VCaP (cell line): ENCODE measurements around the gene PRDM16.

ENCODE experiments used
- H3K27ac ChIP-seq: fragments of 450-650 bp; 2 replicates; pipeline ENCODE4 v1.5.1; 2017
- CTCF ChIP-seq: fragments of 450-650 bp; conservative IDR thresholded peaks from 2 replicates; pipeline ENCODE4 v1.5.1; 2017; ENCODE audit warnings: mild to moderate bottlenecking, moderate library complexity

The PRDM16 gene

DNA sequence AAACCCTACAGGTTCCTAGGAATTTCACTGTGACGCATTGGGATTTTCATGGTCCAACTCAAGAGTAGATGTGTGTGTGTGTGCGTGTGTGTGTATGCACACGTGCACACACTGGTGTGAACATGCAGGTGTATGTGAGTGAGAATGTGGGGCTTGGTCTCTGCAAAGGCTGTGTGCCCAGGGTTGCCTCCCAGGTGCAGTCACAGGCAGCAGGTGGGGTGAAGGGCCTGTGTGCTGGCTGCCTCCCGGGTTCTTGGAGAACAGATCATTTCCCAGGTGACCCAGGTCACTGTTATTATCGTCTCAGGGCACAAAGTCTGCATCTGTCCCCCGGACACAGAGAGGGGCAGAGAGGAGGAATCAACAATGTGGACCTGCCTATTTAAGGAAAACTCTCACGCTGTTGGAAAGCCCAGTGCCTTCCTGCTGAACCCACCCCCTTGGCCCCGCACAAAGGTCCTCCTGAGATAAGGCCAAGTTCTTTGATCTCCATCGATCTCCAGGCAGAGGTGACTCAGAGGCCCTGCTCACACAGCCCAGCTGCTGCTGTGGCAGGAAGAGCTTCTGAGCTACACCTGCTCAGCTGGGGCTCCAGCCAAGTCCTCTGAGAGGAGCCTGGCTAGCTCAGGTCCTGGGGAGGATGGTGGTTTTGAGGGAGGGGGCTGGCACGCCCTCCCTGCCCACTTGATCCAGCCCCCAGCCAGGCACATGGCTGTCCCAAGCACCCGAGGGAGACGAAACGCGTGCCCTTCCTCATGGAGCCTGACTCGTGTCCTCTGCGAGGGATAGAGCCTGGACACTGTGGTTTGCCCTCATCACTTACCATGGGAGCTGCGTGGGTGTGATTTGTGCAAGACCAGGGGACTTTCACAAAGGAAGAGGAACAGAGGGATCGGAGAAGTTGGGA, 251.5 kb downstream of the PRDM16 start:
- peak; percentile 30 for TF ChIP-seq CTCF
- no peak overlapping the region for H3K27ac ChIP-seq

DNA sequence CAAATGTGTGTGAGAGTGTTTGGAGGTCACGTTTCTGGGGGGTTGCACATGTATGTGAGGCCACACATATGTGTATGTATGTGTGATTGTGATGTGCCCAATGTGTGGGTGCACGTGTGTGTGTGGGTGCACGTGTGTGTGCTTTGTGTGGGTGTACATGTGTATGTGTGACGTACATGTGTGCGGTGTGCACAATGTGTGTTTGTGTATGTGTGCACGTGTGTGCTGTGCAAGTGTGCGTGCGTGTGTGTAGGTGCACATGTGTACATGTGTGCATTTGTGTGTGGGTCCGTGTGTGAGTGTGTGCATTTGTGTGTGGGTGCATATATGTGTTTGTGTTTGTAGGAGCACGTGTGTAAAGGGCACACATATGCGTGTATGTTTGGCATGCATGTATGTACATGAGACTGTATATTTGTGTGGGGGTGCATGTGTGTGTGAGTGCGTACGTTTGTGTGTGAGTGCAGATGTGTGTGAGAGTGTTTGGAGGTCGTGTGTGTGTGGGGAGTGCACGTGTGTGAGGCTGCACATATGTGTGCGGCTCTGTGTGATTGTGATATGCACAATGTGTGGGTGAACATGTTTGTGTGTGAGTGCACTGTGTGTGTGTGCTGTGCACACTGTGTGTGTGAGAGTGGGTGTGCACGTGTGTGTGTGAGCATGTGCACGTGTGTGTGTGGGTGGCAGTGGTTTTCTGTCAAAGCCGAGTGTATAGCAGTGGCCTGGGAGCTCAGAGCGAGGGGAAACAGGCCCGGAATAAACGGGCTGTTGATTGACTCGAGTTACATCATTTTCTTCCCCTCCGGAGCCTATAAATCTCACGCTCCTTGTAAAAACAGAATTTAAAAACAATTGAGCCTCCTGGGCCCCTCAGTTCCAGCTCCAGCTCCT, 252.8 kb downstream of the PRDM16 start:
- H3K27ac ChIP-seq = no peak overlapping the region
- no peak for TF ChIP-seq CTCF

DNA sequence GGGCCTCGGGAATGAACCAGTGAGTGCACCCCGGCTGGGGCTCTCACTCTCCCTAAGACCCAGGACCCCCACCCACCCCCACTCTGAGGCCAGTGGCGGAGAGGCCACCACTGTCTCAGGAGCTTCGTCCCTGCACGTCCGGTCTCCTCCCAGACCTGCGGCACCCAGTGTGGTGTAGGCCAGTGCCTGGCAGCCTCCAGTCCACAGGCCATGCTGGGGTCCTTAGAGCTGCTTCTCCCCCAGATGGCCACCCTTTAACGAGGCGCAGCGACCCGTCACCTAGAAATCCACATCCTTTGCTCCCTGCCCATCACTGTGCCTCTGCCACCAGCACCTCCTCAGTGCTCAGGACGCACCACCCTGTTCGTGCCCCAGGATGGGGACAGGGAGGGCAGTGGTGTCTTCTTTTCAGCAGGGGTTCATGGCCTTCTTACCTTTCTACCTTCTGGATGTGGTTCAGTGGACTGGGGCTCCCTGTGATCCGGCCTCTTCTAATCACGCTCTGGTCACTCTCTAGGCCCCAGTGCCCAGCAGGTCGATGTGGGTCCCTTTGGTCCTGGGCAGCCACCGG, 253.5 kb downstream of the PRDM16 start:
- H3K27ac ChIP-seq = no peak overlapping the region
- no peak for TF ChIP-seq CTCF

- no peak for TF ChIP-seq CTCF
Measured at GRCh38 chr1:3323021-3323795, 254.2 kb downstream of the PRDM16 start.

GRCh38 chr1:3323796-3324703, 255.0 kb downstream of the PRDM16 start:
- peak overlapping the region; percentile 36; the same call in 1 of the 2 replicates for H3K27ac ChIP-seq
- TF ChIP-seq CTCF = no peak

More at GRCh38 chr1:3323021-3323795, 254.2 kb downstream of the PRDM16 start:
- peak overlapping the region; percentile 36; the same call in 1 of the 2 replicates for H3K27ac ChIP-seq

GRCh38 chr1:3324704-3325535, 255.9 kb downstream of the PRDM16 start:
- no peak overlapping the region for H3K27ac ChIP-seq
- TF ChIP-seq CTCF = no peak
